Measurements from ENCODE around the gene ZNF813.

DNA sequence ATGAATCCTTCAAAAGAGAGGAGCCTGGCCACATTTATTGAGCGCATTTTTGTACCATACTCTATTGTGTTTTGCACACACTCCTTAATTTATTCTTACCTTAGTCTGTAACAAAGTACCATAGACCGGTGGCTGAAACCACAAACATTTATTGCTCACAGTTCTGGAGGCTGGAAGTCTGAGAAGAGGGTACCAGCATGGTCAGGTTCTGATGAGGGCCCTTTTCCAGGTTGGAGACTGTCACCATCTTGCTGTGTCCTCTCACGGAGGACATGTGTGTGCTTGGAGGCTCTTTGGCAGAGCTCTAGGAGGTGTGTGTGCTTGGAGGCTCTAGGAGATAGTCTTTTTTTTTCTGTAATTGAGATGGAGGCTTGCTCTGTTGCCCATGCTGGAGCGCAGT lies 72.6 kb downstream of the ZNF813 start:
- TF ChIP-seq, protein P1, sequence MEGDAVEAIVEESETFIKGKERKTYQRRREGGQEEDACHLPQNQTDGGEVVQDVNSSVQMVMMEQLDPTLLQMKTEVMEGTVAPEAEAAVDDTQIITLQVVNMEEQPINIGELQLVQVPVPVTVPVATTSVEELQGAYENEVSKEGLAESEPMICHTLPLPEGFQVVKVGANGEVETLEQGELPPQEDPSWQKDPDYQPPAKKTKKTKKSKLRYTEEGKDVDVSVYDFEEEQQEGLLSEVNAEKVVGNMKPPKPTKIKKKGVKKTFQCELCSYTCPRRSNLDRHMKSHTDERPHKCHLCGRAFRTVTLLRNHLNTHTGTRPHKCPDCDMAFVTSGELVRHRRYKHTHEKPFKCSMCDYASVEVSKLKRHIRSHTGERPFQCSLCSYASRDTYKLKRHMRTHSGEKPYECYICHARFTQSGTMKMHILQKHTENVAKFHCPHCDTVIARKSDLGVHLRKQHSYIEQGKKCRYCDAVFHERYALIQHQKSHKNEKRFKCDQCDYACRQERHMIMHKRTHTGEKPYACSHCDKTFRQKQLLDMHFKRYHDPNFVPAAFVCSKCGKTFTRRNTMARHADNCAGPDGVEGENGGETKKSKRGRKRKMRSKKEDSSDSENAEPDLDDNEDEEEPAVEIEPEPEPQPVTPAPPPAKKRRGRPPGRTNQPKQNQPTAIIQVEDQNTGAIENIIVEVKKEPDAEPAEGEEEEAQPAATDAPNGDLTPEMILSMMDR (IDR thresholded peaks at IDR 0.05; ENCODE audit: poor library complexity): no peak
- TF ChIP-seq EZH2 (IDR thresholded peaks at IDR 0.05; ENCODE audit: borderline replicate concordance): no peak
